ENCODE results near the gene ADD3. TPM values are rescaled to one million over a fixed set of nuclear protein-coding genes. Genes with fewer than 3 reads are reported as not detected.

The ADD3 gene
- total RNA-seq, 1 donor from 2014 or later, result 95.3 TPM

- H3K27ac Mint-ChIP-seq, result no peak overlapping the region
- no peak for TF ChIP-seq CTCF (IDR thresholded peaks at IDR 0.05)
- peaks cover 3% of the 10 kb centered on the region for H3K4me1 Mint-ChIP-seq
- no peak for ATAC-seq (ENCODE audit: low read depth)
- ChIA-PET POLR2A (no interaction called here), CTCF (no interaction called here)
- intact Hi-C loops (cut with micrococcal nuclease), result no loop called here
- DNase-seq, result no peak
- H3K9me3 Mint-ChIP-seq, result no peaks in the 10 kb centered on the region
- peaks cover 17% of the 10 kb centered on the region for H3K27me3 Mint-ChIP-seq
- no peak overlapping the region for H3K4me3 Mint-ChIP-seq
- H3K36me3 Mint-ChIP-seq (ENCODE audit: low read depth), result no peaks in the 10 kb centered on the region
Observed at GRCh38 chr10:110181451-110181850, 173.7 kb downstream of the ADD3 start.

- Mint-ChIP-seq H3K4me1 (no peaks in the 10 kb centered on the region), H3K36me3 (ENCODE audit: low read depth) (no peaks in the 10 kb centered on the region), H3K9me3 (no peaks in the 10 kb centered on the region), H3K27me3 (peaks cover 17% of the 10 kb centered on the region), H3K4me3 (no peak overlapping the region), H3K27ac (no peak overlapping the region)
- ATAC-seq (ENCODE audit: low read depth) (no peak), DNase-seq (no peak)
- CTCF ChIA-PET, result no interaction called here
- intact Hi-C loops (cut with micrococcal nuclease), result no loop called here
- POLR2A ChIA-PET, result no interaction called here
- no peak for TF ChIP-seq CTCF (IDR thresholded peaks at IDR 0.05)
Observed at GRCh38 chr10:110181911-110182310, 174.1 kb downstream of the ADD3 start.

DNA sequence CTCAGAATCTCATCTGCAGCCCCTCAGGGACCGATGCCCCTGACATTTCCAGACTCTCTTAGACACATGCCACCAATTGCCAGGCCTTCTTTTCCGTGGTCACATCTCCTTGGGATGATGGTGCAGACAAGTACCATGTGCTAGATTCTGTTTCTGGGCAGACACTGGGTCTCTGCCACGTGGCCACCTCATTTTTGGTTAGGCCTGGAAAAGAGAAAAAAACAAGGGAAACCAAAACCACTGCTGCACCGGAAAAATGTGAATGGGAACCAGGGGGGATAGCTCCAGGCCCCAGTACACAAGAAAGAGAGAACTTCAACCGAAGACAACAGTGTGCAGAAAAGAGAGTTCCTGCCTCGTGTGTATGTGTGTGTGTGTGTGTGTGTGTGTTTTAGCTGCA is 176.6 kb downstream of the ADD3 start:
- ChIA-PET POLR2A (no interaction called here), CTCF (no interaction called here)
- intact Hi-C loops (cut with micrococcal nuclease), result no loop called here
- no peak for TF ChIP-seq CTCF (IDR thresholded peaks at IDR 0.05)
- ATAC-seq (ENCODE audit: low read depth) (no peak), DNase-seq (no peak)
- H3K4me1 Mint-ChIP-seq, result no peaks in the 10 kb centered on the region
- no peaks in the 10 kb centered on the region for H3K36me3 Mint-ChIP-seq (ENCODE audit: low read depth)
- H3K27me3 Mint-ChIP-seq, result peaks cover 3% of the 10 kb centered on the region
- no peak overlapping the region for H3K4me3 Mint-ChIP-seq
- H3K27ac Mint-ChIP-seq, result no peak overlapping the region
- no peaks in the 10 kb centered on the region for H3K9me3 Mint-ChIP-seq

Other genes with a start within 250 kb of the ADD3 start
- gene XPNPEP1, start 84.5 kb upstream of the ADD3 start, total RNA-seq, result 53.5 and 70.6 TPM in 2 replicates
- 8.2 and 8.5 TPM in 2 replicates for gene MXI1, start 199.6 kb downstream of the ADD3 start, total RNA-seq

Measured in activated B cell treated with CpG ODN at 0.5 μM for 24 hours (primary cell).